Omental fat pad (tissue), 4 donors: Measurements from ENCODE around the gene DNAH7. TPM values are rescaled to one million over a fixed set of nuclear protein-coding genes. Genes with fewer than 3 reads are reported as not detected.

Experiments used
- ATAC-seq: fragments of 150-250 bp; one replicate; pipeline ENCODE4 v1.9.1; 2016; ENCODE audit warnings: mild to moderate bottlenecking, moderate library complexity; ENCODE audit not compliant: low FRiP score
- DNase-seq: peaks from one replicate; pipeline ENCODE4 v3.0.0-alpha.2; 2019; ENCODE audit warnings: low spot score
- total RNA-seq, 4 donors: library from RNA; depleted of rRNA; stranded (reverse); fragments of >200 nt; gene quantifications; one replicate each; pipeline ENCODE4 v1.1.0, GENCODE V29; 2016
- TF ChIP-seq, protein P1 (sequence below), 3 donors: fragments of 450-650 bp; IDR thresholded peaks; one replicate each; pipeline ENCODE4 v1.5.1; 2016 to 2017; ENCODE audit warnings: antibody characterized with exemption in 3 of 3, mild to moderate bottlenecking in 3 of 3, moderate library complexity in 2 of 3

The DNAH7 gene
- total RNA-seq, 4 donors from 2014 or later: 0.16 to 3.6 (median 1.4) TPM

DNA sequence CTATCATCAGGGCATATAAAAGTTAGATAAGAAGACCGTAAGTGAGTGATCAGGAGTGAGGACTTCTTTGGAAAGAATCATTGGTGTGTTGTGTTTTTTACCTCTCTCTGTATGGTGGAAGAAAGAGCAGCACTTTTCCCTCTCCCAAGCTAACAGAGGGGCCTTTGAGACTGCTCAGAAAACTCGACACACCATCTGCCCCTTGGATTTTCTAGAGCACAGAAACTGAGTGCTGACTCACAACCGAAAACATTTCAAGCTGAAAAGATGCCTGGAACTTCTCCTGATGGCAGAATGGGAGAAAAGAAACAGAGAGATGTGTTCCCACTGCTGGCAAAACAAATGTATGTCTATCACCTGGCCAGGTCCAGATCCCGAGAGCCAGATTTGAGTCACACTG lies 156.6 kb downstream of the DNAH7 start:
- ATAC-seq (no peak), DNase-seq (no peak)

DNA sequence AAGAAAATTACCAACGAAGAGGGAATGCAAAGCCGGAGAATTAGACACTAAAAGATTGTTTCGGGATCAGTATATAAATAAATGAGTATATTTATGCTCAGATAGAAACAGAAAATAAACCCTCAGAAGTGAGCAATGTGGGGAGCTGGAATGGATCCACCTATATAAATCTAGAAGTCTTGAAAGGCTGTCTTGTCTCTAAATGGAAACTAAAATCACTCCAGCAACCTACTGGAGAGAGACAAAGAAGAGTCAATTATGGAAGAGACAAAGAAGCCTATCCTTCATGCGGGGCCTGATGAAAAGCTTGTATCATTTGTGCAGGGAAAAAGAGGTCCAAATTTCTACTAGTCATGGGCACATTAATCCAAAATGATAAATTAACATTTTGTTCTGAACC lies 158.1 kb downstream of the DNAH7 start:
- DNase-seq (no peak), ATAC-seq (no peak)
- TF ChIP-seq, protein P1, sequence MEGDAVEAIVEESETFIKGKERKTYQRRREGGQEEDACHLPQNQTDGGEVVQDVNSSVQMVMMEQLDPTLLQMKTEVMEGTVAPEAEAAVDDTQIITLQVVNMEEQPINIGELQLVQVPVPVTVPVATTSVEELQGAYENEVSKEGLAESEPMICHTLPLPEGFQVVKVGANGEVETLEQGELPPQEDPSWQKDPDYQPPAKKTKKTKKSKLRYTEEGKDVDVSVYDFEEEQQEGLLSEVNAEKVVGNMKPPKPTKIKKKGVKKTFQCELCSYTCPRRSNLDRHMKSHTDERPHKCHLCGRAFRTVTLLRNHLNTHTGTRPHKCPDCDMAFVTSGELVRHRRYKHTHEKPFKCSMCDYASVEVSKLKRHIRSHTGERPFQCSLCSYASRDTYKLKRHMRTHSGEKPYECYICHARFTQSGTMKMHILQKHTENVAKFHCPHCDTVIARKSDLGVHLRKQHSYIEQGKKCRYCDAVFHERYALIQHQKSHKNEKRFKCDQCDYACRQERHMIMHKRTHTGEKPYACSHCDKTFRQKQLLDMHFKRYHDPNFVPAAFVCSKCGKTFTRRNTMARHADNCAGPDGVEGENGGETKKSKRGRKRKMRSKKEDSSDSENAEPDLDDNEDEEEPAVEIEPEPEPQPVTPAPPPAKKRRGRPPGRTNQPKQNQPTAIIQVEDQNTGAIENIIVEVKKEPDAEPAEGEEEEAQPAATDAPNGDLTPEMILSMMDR (IDR thresholded peaks at IDR 0.05): no peak

More for the DNA sequence above, 156.6 kb downstream of the DNAH7 start:
- TF ChIP-seq, protein P1 (IDR thresholded peaks at IDR 0.05): no peak

DNA sequence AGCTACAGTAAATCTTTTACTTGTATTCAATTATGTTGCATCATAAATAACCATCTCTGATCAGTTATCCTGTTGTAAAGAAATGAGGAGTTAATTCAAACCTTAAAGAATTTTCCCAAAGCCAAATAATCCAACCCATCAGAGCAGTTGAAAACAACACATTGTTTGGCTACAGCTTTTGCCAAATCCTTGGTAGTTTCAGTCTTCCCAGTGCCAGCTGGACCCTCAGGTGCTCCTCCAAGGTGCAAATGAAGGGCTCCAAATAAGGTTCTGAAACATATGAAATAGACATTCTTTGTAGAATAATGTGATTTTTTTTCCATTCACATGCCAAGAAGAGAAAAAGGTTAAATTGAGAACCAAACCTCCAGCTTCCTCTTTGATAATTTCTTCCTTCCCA lies 158.7 kb downstream of the DNAH7 start:
- TF ChIP-seq, protein P1 (IDR thresholded peaks at IDR 0.05): no peak
- no peak for DNase-seq
- ATAC-seq: no peak

DNA sequence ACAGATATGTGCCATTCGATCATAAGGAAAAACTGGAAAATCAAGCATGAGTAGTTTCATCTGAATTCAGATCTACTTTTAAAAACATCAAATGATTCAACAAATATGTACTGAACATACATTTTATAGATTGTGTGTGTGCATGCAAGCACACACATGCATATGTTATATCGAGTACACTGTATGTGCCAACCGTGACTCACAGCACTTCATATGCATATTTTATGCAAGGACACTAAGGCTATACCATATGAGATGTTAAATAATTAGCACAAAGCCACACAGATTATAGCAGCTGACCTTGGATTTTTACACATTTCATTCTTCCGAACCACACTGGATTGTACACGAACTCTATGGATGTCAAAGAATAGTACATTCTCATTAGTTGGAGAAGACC lies 161.2 kb downstream of the DNAH7 start:
- TF ChIP-seq, protein P1 (IDR thresholded peaks at IDR 0.05): no peak
- DNase-seq (no peak), ATAC-seq (no peak)

DNA sequence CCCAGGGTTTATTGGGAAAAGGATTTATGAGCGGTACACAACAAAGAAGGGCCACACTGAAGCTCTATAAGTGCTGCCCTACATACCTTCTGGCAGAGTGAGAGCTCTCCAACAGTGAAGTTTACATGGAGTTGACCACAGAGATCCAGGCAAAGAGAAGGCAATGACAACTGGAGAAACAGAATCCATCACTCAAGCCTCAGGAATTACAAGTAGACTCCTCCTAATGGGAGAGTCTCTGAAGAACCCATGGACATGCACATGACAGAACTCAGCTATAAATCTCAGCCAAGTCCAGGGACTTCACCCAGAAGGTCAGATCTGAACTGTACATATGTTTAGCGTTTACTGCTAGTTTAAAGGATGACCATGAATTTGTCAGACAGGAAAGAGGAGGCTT lies 164.7 kb downstream of the DNAH7 start:
- TF ChIP-seq, protein P1 (IDR thresholded peaks at IDR 0.05): no peak
- DNase-seq (no peak), ATAC-seq (no peak)

DNA sequence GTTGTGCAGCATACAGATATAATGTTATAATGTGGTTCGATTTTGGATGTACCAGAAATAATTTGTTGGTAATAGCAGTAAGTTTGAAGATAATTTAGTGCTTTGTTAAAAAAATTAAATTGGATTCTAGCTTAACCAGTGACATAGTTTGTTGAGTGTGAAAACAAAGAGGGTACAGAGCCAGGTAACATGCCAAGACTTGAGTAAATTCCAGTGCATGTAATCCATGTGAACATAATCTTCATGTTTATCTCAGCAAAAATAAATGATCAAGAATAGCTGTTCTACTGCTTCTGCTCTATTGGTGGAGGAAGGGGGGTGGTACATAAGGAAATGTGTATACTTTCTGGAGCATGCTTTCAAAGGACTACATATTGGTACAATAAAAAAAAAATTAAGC lies 165.8 kb downstream of the DNAH7 start:
- ATAC-seq (no peak), DNase-seq (no peak)
- TF ChIP-seq, protein P1 (IDR thresholded peaks at IDR 0.05): no peak

DNA sequence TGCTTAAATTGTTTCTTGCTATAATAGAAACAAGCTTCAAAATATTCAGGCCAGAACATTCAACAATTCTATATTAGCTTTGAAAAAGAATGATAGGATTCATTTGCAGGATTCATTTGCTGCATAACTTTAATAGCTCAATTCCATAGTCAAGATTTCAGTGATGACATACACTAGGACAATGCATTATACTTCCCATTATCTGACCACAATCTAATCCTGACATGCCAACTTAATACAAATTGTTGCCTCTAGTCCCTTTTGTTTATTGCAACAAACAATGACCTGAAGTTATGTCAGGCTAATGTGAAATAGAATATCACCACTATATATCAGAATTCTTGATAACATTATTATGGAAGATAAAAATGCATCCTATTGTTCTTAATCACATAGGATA lies 169.4 kb downstream of the DNAH7 start:
- TF ChIP-seq, protein P1 (IDR thresholded peaks at IDR 0.05): no peak
- no peak for ATAC-seq
- no peak for DNase-seq
